ENCODE measurements around the gene UBE2D4. TPM values are rescaled to one million over a fixed set of nuclear protein-coding genes. Genes with fewer than 3 reads are reported as not detected.
"Not testable (repeated sequence)": the region's sequence is repeated elsewhere in the genome, so short reads cannot be mapped to it uniquely, and the experiment has no call there.

Gene UBE2D4
- 19.2 TPM for total RNA-seq

DNA sequence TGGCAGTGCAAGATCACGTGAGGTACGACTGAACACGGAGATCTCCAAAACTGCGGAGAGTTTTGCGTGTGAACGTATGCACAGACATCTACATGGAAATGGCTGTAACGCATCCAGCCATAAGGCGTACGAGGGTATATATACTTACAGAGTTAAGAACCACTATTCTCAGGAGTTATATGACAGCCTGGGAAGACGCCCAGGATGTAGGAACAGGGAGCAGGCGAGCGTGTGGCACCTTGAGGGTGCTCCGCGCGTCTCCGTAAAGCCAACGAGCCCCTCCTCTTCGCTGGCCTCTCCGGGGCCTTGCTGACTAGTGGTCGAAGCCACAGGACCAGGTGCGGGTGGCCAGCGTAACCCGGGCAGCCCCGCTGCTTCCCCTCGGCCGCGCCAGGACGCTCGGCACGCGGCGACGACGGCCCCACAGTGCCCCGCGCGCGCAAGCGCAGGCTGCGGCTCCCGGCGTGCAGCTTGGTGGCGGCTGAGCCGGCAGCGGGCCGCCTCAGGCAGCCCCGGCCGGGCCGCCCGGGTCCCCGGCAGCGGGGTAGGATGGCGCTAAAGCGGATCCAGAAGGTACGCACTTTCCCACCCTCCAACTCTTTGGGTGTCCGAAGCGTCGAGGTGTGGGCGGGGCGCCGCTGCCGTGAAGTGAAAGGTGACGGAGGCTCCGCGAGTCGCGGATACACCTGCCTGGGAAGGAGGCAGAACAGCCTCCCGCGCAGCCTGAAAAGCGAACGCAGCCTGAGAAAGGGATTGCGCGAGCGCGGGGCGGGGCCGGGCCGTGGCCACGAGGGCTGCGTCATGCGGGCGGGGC is at the start of gene UBE2D4:
Gene UBE2D4, plus strand, starts transcription at position 453 of the 814 bp plus-strand sequence. Its CDS starts 97 bp downstream, at position 550.
- intact Hi-C loops (cut with DNase I): no loop called here
- DNase-seq (ENCODE audit: low spot score): peak; percentile 91
- ATAC-seq: peak; percentile 95

DNA sequence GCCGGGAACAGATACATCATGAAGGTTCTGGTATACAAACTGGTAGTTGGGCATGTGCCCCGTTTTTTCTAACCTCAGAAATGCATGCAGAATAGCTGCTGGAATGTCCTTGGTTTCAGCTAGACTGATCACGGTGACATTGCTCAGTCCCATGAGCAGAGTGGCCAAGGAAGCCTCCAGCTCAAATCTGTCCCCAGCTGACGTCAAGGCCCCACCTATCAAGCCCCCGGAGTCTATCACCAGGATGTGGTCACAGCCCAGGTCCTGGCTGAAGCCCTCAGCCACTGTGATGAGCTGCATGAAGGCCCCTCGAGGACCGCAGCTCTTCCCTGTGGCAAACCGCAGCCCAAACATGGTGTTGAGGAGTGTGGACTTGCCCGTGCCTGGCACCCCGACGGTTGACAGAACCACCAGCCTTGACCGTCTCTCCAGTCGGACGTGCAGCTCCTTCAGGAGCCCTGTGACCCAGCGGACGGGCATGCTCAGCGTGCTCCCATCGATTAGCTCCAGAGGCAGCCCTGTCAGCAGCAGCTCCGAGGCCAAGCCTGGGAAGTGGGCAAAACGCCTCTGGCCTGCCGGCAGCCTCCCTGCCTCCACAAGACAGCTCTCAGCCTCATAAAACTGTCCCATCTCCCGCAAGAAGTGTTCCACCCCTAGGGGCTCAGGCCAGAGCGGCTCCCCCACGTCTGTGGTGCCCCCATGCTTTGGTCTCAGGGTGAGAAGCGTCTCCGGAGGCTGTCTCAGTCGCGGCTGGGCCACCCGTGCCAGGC is 49.1 kb upstream of the UBE2D4 start:
- DNase-seq (ENCODE audit: low spot score) (no peak), ATAC-seq (no peak)
- intact Hi-C loops (cut with DNase I): no loop called here

DNA sequence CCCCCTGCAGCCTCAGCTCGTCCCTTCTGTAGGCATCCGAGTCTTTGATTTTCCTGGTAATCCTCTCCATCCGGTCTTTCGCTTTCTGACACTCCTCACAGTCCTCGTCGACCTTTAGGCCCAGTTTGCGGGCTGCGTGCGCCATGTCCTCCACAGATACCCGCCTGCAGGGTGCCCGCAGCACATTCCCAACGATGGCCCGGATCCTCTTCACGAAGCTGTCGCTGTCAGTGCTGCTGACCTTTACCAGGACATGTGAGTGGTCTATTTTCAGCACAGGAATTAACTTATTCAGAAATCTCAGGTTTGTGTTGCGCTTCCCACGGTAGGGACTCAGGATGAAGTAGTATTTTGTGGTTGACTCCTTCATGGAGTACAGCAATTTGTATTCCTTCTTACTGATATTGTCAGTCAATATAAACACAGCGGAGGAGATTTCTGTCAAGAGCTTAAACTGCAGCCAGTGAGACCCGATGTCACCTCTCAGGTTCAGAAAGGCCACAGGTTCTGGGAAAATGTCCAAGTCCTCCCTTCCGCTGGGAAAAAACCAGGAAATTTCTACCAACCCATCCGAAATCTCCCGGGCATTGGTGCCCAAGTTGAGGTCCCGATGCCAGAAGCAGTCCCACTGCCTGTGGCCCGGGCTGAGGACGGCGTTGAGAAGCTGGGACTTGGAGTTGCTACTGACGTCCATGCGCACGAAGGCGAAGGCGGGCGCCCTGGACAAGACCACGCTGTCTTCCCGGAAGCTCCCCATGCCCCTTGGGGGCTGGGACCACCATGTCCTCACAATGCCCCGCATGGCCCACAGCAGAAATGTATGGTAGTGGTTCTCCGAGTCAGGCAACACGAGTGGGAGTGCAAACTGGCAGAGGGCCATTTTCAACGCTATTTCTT is 48.0 kb upstream of the UBE2D4 start:
- intact Hi-C loops (cut with DNase I): no loop called here
- ATAC-seq (no peak), DNase-seq (ENCODE audit: low spot score) (no peak)

DNA sequence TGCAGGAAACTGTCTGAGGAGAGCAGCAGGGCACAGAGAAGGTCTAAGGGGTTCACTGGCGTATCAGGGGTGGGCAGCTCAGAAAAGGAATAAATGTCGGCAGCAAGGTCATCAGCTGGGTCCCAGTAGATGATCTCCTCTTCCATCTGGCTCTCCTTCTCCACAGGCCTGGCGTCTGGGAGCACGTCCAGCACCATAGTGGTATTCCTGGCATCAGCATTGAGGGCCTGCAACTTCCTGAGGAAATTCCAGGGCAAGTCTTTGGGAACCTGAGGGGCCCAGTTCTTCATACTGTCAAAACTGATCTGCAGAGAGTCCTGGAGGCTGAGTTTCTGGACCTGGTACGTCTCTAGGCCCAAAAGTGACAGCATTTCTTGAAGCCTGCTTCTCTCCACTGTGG is 47.4 kb upstream of the UBE2D4 start:
- no peak for DNase-seq (ENCODE audit: low spot score)
- ATAC-seq: no peak
- intact Hi-C loops (cut with DNase I): no loop called here

DNA sequence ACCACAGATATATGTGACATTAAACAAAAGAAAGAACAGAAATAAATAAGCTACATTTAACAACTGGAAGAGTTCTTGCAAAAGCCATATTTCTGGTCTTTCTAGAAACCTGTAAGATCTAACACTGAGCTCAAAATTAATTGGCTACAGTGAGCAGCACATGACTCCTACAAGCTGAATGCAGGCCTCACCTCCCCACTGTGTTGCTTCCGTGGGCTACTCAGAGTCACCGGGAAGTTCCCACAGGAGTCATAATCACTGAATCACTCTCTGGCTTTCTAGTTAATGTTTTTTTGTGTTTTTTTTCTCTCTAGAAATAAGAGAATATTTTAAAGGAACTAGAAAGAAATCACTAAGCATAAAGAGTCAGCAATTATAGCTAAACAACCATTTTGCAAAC is 46.8 kb upstream of the UBE2D4 start:
- intact Hi-C loops (cut with DNase I): no loop called here
- DNase-seq (ENCODE audit: low spot score) (no peak), ATAC-seq (no peak)

DNA sequence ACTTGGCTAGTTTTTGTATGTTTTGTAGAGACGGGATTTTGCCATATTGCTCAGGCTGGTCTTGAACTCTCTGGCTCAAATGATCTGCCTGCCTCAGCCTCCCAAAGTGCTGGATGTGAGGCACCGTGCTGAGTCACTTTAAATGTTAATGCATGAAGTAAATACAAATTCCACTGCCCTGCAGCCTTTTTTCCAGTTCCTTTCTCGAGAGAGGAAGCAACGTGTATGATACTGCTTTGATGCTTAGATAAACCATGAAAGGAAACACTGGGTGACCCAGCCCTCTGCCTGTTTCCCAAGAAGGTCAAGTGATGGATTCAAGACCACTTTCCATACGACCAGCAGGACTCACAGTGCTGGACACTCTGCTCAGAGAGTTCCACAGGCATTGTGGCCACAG is 45.6 kb upstream of the UBE2D4 start:
- ATAC-seq (no peak), DNase-seq (ENCODE audit: low spot score) (no peak)
- intact Hi-C loops (cut with DNase I): no loop called here

DNA sequence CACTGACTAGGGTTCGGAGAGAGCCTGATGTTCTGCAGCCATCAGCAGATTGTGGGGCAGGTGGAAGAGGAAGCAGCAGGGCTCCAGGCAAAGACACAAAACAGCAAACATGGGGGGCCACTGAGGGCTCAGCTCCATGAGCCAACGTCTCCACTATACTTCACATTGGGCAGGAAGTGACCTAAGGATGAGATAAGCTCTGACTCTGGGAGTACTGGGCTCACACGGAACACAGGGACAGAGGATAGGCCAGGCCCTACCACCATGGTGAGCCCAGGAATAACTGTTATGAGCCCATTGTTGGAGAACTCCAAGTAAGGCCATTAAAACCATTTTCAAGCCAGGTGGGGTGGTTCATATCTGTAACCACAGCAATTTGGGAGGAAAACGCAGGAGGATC is 42.0 kb upstream of the UBE2D4 start:
- intact Hi-C loops (cut with DNase I): no loop called here
- DNase-seq (ENCODE audit: low spot score): no peak
- ATAC-seq: no peak

DNA sequence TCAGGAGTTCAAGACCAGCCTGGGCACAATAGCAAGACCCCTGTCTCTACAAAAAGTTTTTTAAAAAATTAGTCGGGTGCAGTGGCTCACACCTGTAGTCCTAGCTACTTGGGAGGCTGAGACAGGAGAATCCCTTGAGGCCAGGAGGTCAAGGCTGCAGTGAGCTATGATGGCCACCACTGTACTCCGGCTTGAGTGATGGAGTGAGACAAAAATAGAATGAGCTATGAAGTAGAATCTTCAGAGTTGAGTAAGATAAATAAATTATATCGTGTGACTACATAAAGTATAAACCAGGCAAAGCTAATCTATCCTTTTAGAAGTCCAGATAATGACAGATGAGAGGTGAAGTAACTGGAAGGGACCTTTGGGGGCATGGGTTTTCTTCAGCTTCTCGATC is 41.6 kb upstream of the UBE2D4 start:
- intact Hi-C loops (cut with DNase I): no loop called here
- no peak for ATAC-seq
- no peak for DNase-seq (ENCODE audit: low spot score)

DNA sequence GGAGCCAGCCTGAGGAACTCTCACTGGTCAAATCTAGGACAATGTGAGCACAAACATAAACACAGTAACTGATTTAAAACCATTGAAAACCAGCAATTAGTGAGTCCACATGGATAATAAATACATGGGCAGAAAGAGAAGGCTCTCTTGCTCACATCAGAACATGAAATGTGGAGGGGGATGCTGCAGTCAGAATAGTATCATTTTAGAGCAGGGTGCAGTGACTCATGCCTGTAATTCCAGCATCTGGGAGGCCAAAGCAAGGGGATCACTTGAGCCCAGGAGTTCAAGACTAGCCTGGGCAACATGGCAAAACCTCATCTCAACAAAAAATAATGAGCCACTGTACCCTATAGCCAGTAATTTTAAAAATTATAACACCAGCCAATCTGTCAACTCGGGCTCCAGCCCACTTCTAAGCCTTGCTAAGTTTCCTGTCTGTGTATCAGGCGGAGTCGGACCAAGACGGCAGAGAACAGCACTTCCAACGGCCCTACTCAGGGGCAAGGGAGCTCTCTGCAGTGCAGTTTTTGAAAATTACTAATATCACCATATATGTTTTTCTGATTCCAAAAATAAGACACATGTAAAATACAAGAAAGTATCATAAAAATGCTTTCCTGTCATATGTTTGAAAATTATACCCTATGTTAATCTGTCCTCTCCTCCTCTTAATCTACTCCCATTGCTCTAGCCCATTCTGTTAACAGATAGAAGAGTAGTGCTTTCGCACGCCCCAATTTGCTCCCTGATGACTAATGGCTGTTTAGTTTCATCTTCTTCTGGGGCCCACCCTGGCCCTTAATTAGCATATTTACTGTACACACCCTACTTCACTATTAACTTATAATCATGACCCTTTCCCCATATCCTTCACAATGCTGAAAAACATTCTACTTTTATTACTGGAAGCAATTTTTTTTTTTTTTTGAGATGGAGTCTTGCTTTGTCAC is 37.0 kb upstream of the UBE2D4 start:
- intact Hi-C loops (cut with DNase I): no loop called here
- ATAC-seq (no peak), DNase-seq (ENCODE audit: low spot score) (no peak)

DNA sequence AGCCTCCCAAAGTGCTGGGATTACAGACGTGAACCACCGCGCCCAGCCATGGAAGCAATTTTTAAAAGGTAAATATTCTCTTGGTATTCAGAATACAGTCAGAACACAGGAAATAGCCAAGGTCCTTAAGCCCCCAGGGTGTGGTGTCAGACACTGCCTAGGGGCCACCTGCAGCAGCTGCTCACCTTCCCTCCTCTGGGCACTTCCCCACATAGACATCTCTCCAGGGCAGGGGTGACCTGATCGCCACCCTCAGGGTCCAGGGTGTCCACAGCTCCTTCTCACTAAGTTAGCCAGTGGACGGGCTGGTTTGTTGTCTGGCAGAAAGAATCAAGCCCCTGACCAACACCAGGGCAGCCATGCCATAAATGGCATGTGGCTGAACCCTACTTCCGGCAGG is 35.8 kb upstream of the UBE2D4 start:
- ATAC-seq (no peak), DNase-seq (ENCODE audit: low spot score) (no peak)
- intact Hi-C loops (cut with DNase I): no loop called here

DNA sequence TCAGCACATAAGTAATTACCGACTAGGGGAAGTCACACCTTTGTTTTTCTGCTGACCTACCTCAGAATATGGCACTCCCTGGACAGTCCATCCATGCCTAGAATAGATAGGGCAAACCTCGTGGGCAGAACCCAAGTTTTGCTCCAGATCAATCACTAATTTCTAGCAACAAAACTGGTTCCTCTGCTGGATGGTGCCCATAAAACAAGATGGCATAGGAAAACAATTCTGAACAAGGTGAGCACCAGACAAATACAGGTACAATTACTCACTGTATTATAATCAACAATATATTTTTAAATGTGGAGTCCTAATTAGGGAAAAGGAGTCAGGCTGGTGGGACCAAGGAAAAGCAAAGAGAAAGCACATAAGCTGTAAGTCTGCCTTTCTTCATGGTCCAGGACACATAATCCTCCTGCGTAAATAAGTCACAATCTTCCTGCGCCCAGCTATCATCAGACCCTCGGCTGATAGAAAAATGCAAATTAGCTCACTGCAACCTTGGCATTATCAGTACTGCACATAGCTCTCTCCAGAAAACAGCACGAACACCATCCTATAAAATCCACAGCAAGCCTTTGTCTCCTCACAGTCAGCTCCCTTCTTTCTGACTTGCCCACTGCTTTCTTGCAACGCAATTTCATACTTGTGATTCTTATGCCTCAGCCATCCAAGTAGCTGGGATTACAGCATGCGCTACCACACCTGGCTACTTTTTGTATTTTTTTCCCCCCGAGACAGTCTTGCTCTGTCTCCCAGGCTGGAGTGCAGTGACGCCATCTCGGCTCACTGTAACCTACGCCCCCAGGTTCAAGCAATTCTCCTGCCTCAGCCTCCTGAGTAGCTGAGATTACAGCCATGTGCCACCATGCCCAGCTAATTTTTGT is 34.9 kb upstream of the UBE2D4 start:
- intact Hi-C loops (cut with DNase I): no loop called here
- ATAC-seq (no peak), DNase-seq (ENCODE audit: low spot score) (no peak)

DNA sequence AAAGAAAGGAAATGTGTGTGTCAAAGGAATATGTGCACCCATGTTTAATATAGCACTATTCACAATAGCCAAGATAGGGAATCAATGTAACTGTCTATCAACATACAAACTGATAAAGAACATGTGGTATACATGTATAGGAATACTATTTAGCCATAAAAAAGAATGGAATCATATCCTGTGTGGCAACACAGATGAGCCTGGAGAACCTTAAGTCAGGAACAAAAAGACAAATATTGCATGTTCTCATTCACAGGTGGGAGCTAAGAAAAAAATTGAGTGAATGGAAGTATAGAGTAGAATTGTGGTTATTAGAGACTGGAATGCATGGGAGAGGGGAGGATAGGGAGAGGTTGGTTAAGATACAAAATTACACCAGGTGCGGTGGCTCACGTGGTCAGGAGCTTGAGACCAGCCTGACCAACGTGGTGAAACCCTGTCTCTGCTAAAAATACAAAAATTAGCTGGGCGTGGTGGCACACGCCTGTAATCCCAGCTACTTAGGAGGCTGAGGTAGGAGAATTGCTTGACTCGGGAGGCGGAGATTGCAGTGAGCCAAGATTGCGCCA is 30.3 kb upstream of the UBE2D4 start:
- intact Hi-C loops (cut with DNase I): no loop called here
- ATAC-seq (no peak), DNase-seq (ENCODE audit: low spot score) (no peak)

DNA sequence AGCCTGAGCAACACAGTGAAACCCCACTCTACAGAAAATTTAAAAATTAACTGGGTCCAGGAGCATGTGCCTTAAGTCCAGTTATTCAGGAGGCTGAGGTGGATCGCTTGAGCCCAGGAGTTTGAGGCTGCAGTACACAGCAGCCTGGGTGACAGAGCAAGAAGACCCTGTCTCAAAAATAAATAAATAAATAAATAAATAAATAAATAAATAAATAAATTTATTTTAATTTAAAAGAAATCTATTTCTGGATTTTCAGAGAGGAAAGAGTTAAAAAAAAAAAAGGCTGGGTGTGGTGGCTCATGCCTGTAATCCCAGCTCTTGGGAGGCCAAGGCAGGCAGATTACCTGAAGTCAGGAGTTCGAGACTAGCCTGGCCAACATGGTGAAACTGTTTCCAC is 27.7 kb upstream of the UBE2D4 start:
- not testable (repeated sequence) for DNase-seq (ENCODE audit: low spot score); ATAC-seq

DNA sequence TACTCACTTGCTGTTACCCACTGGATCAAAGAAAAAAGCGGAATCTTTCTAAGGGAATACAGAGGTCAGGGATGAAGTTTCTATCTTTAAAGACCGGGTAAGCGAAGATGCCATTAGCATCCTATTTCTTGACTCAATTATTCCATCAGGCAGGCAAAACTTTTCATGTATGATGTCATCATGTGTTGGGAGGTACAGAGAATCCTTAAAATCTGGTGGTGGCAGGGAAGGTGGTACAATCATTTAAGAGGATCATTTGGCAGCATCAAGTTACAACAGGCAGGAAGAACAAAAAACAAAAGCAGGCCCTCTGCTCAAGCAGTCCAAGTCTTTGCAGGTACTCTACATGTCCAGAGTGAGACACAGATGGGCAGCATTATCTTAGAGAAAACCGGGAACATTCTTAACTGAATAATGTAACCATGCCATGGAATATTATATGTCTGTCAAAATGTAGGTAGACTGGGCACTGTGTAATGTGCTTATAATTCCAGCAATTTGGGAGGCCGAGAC is 23.6 kb upstream of the UBE2D4 start:
- DNase-seq (ENCODE audit: low spot score): no peak
- intact Hi-C loops (cut with DNase I): no loop called here
- ATAC-seq: no peak

More for the DNA sequence above, 27.7 kb upstream of the UBE2D4 start:
- intact Hi-C loops (cut with DNase I): not testable (repeated sequence)

DNA sequence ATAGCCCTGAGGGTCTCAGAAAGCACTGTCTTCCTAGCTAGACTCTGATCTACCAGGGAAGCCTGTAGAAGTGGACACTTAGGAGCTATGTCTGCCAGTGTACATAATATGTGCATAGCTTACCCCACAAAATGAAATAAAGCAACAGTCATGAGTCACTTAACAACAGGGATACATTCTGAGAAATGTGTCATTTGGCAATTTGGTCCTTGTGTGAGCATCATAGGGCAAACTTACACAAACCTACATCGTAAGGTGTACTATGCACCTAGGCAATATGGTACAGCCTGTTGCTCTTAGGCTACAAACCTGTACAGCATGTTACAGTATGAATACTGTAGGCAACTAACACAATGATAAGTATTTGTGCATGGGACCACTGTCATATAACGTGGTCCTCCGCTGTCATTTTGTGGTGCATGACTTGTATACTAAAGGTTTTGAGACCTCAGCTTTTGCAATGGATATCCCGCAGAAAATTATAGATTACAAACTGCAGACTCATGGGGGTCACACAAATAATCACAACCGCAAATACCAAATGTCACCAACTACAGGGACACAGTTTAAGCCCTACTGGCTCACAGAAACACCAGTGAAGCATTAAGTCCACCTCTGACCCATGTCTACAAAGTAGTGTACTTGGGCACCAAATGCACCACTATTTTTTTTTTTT is 21.6 kb upstream of the UBE2D4 start:
- no peak for DNase-seq (ENCODE audit: low spot score)
- intact Hi-C loops (cut with DNase I): no loop called here
- ATAC-seq: peak; percentile 21

DNA sequence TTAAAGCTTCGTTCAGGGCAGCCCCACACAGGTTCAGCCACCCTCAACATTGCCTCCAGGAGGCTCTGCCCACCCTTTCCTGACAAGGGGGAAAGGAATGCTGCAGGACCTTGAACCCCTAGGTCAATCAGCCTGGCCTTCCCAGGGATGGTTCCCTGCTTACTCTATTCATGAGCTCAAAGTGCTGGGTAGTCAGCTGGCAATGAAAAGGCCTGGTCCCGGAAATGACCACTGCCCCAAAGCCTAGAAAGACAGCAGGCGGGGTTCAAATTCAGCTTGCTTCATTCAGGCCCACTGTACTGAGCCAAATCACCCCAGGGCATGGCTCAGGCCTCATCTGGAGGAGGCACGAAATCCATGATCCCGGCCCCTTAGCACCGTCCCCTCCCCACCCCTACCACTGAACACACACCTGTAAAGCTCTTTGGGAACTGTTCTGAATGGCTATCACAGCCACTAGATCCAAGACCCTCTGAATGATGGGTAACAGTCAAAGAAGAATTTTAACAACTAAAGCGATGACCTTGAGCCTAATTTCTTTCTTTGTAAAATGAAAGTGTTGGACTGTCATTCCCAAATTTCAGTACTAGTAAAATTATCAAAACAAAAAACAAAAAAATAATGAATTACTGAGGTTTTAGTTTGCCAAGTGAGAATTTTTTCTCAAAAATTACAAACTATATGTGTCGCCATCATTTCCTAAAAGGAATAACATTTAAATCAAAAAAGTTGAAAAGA is 20.9 kb upstream of the UBE2D4 start:
- DNase-seq (ENCODE audit: low spot score) (no peak), ATAC-seq (peak; percentile 52)
- intact Hi-C loops (cut with DNase I): no loop called here

All from sciatic nerve (tissue), 2 donors.